NB4 (cell line): Measurements from ENCODE around the gene TNFRSF14.

ENCODE experiments used
- DNase-seq: peaks from one replicate; pipeline ENCODE4 v3.0.0; 2010; ENCODE audit warnings: low read depth
- H3K4me3 ChIP-seq: one replicate; pipeline ENCODE4 v1.5.1; 2011; ENCODE audit warnings: mild to moderate bottlenecking, low read depth, low read length, moderate library complexity
- CTCF ChIP-seq: IDR thresholded peaks from one replicate; pipeline ENCODE4 v1.5.1; 2012; ENCODE audit warnings: low read depth, low read length
- MAX ChIP-seq: IDR thresholded peaks from 2 replicates; pipeline ENCODE4 v1.6.1; 2011; ENCODE audit warnings: low read depth, low read length
- MYC ChIP-seq: IDR thresholded peaks from 2 replicates; pipeline ENCODE4 v1.6.1; 2011; ENCODE audit warnings: low read depth, low read length
- POLR2A ChIP-seq: IDR thresholded peaks from 2 replicates; pipeline ENCODE4 v1.6.1; 2011; ENCODE audit warnings: mild to moderate bottlenecking; ENCODE audit not compliant: insufficient read length; ENCODE audit errors: extremely low read depth

Gene TNFRSF14

GRCh38 chr1:2532485-2533160 lies 23.5 kb upstream of the TNFRSF14 start:
- TF ChIP-seq POLR2A (no peak), MAX (no peak), CTCF (no peak), MYC (no peak)
- DNase-seq, result no peak
- H3K4me3 ChIP-seq, result no peak overlapping the region

GRCh38 chr1:2533365-2533764 lies 22.8 kb upstream of the TNFRSF14 start:
- TF ChIP-seq MAX (no peak), MYC (no peak), CTCF (no peak), POLR2A (no peak)
- no peak for DNase-seq
- H3K4me3 ChIP-seq, result no peak overlapping the region

- TF ChIP-seq MYC, result no peak
- no peak for TF ChIP-seq POLR2A
- no peak for TF ChIP-seq CTCF
- no peak for TF ChIP-seq MAX
These were observed 21.9 kb upstream of the TNFRSF14 start for GRCh38 chr1:2534315-2534686.

GRCh38 chr1:2534687-2535441 lies 21.3 kb upstream of the TNFRSF14 start:
- no peak overlapping the region for H3K4me3 ChIP-seq
- TF ChIP-seq POLR2A (no peak), MYC (no peak), CTCF (no peak)
- DNase-seq, result no peak

More at GRCh38 chr1:2534315-2534686, 21.9 kb upstream of the TNFRSF14 start:
- no peak overlapping the region for H3K4me3 ChIP-seq
- no peak for DNase-seq

- no peak overlapping the region for H3K4me3 ChIP-seq
- TF ChIP-seq MYC (no peak), CTCF (no peak), MAX (no peak), POLR2A (no peak)
- DNase-seq, result no peak
These were observed 20.7 kb upstream of the TNFRSF14 start for GRCh38 chr1:2535455-2535854.
